Measurements from ENCODE around the gene CHD2.
"Not testable (repeated sequence)": the region's sequence is repeated elsewhere in the genome, so short reads cannot be mapped to it uniquely, and the experiment has no call there.

The CHD2 gene

GRCh38 chr15:93049914-93050578, 149.9 kb downstream of the CHD2 start:
- no peak for DNase-seq (ENCODE audit: low spot score)

- DNase-seq (ENCODE audit: low spot score): no peak
Measured at GRCh38 chr15:93050648-93051047, 150.5 kb downstream of the CHD2 start.

GRCh38 chr15:93051236-93052089, 151.3 kb downstream of the CHD2 start:
- DNase-seq (ENCODE audit: low spot score): no peak

- no peak for DNase-seq (ENCODE audit: low spot score)
Measured at GRCh38 chr15:93052090-93052879, 152.2 kb downstream of the CHD2 start.

- DNase-seq (ENCODE audit: low spot score): no peak
Measured at GRCh38 chr15:93055211-93055610, 155.1 kb downstream of the CHD2 start.

GRCh38 chr15:93056836-93057235, 156.7 kb downstream of the CHD2 start:
- DNase-seq (ENCODE audit: low spot score): no peak

GRCh38 chr15:93057618-93058017, 157.5 kb downstream of the CHD2 start:
- no peak for DNase-seq (ENCODE audit: low spot score)

- DNase-seq (ENCODE audit: low spot score): no peak
Measured at GRCh38 chr15:93058128-93058527, 158.0 kb downstream of the CHD2 start.

- no peak for DNase-seq (ENCODE audit: low spot score)
Measured at GRCh38 chr15:93058904-93059427, 158.8 kb downstream of the CHD2 start.

- DNase-seq (ENCODE audit: low spot score): no peak
Measured at GRCh38 chr15:93059442-93059841, 159.3 kb downstream of the CHD2 start.

GRCh38 chr15:93060336-93061248, 160.5 kb downstream of the CHD2 start:
- DNase-seq (ENCODE audit: low spot score): no peak

- not testable (repeated sequence) for DNase-seq (ENCODE audit: low spot score)
Measured at GRCh38 chr15:93062628-93063261, 162.6 kb downstream of the CHD2 start.

- no peak for DNase-seq (ENCODE audit: low spot score)
Measured at GRCh38 chr15:93063262-93063671, 163.1 kb downstream of the CHD2 start.

- DNase-seq (ENCODE audit: low spot score): no peak
Measured at GRCh38 chr15:93063796-93064690, 163.9 kb downstream of the CHD2 start.

- no peak for DNase-seq (ENCODE audit: low spot score)
Measured at GRCh38 chr15:93065641-93066045, 165.5 kb downstream of the CHD2 start.

- no peak for DNase-seq (ENCODE audit: low spot score)
Measured at GRCh38 chr15:93066224-93066681, 166.1 kb downstream of the CHD2 start.

GRCh38 chr15:93066834-93067648, 166.9 kb downstream of the CHD2 start:
- no peak for DNase-seq (ENCODE audit: low spot score)

- no peak for DNase-seq (ENCODE audit: low spot score)
Measured at GRCh38 chr15:93067649-93068085, 167.5 kb downstream of the CHD2 start.
